Measurements from ENCODE around the gene NPAS3. TPM values are rescaled to one million over a fixed set of nuclear protein-coding genes. Genes with fewer than 3 reads are reported as not detected.

The NPAS3 gene
- polyA plus RNA-seq, 2 of the 4 experiments (the other 2 are of a cell fraction): not detected

GRCh38 chr14:33343016-33343415 lies 404.3 kb downstream of the NPAS3 start:
- no peak for TF ChIP-seq SREBF2 (IDR thresholded peaks at IDR 0.05)
- TF ChIP-seq RNF2 (IDR thresholded peaks at IDR 0.05; ENCODE audit: borderline replicate concordance, low read depth): no peak
- no peak for TF ChIP-seq KDM5A (IDR thresholded peaks at IDR 0.05)
- TF ChIP-seq TFCP2L1 (CRISPR knock-in tag; IDR thresholded peaks at IDR 0.05): no peak
- no peak for TF ChIP-seq REST (IDR thresholded peaks at IDR 0.05)
- TF ChIP-seq NFE2L2 (conservative IDR thresholded peaks at IDR 0.05; ENCODE audit: low read length): no peak
- no peak for TF ChIP-seq MAX (IDR thresholded peaks at IDR 0.05)
- no peak for TF ChIP-seq PBX3 (IDR thresholded peaks at IDR 0.05)
- TF ChIP-seq HOXB5 (CRISPR knock-in tag; IDR thresholded peaks at IDR 0.05): no peak
- no peak for TF ChIP-seq ELK1 (IDR thresholded peaks at IDR 0.05; ENCODE audit: low read depth, low read length)
- no peak for TF ChIP-seq BCL3 (IDR thresholded peaks at IDR 0.05)
- TF ChIP-seq JUNB (IDR thresholded peaks at IDR 0.05): no peak
- TF ChIP-seq SMC3 (IDR thresholded peaks at IDR 0.05): no peak
- no peak for TF ChIP-seq CBX8 (IDR thresholded peaks at IDR 0.05)
- no peak for TF ChIP-seq JUN (IDR thresholded peaks at IDR 0.05)
- no peak for TF ChIP-seq KDM1A (IDR thresholded peaks at IDR 0.05; ENCODE audit: low read depth)
- Histone ChIP-seq H3K4me3 (no peak overlapping the region), H3K9me3 (no peaks in the 10 kb centered on the region), H3K4me2 (no peak overlapping the region), H3K4me1 (no peaks in the 10 kb centered on the region), H3K27ac (no peak overlapping the region)
- FAIRE-seq (no peak), DNase-seq (ENCODE audit: low read depth in 1 of 2, low spot score in 1 of 2) (no peak), ATAC-seq (no peak)
- ChIA-PET CTCF (interaction anchor here (1.6 kb wide), 1 partner anchor 18 kb away, joined by 3 read pairs; no protein-coding TSS in a partner anchor), POLR2A (no interaction called here)
- WGBS (ENCODE audit: missing lambda C conversion rate): 1% methylated on average over 3 of the region's 3 CpGs

- H3K27ac ChIP-seq: no peak overlapping the region
- FAIRE-seq (no peak), DNase-seq (ENCODE audit: low read depth in 1 of 2, low spot score in 1 of 2) (no peak), ATAC-seq (no peak)
- no peaks in the 10 kb centered on the region for H3K9me3 ChIP-seq
- H3K4me2 ChIP-seq: no peak overlapping the region
- WGBS (ENCODE audit: missing lambda C conversion rate): 3% methylated on average over 1 of the region's 1 CpG
- ChIA-PET POLR2A (no interaction called here), CTCF (no interaction called here)
- no peak overlapping the region for H3K4me3 ChIP-seq
- H3K4me1 ChIP-seq: no peaks in the 10 kb centered on the region
- TF ChIP-seq HOXB13 (CRISPR knock-in tag; IDR thresholded peaks at IDR 0.05; ENCODE audit: low read depth): no peak
- no peak for TF ChIP-seq ELK1 (IDR thresholded peaks at IDR 0.05; ENCODE audit: low read depth, low read length)
Measured at GRCh38 chr14:33347796-33348195, 409.1 kb downstream of the NPAS3 start.

All from A549 (cell line).